Uterus (tissue), 4 donors: ENCODE data around the gene PITPNM2. TPM values are rescaled to one million over a fixed set of nuclear protein-coding genes. Genes with fewer than 3 reads are reported as not detected.
"Not testable (repeated sequence)": the region's sequence is repeated elsewhere in the genome, so short reads cannot be mapped to it uniquely, and the experiment has no call there.

ENCODE experiments used
- DNase-seq, 2 donors: peaks; one replicate each; pipeline ENCODE4 v3.0.0-alpha.2; 2019 to 2020
- H3K27ac ChIP-seq, 2 donors: fragments of 200-600 bp; sonication (generic); 1 replicate in 1 of 2; 2 replicates in 1 of 2; pipeline ENCODE4 v1.5.1; 2016 to 2018
- H3K27me3 ChIP-seq, 2 donors: fragments of 200-600 bp; sonication (generic); one replicate each; pipeline ENCODE4 v1.5.1; 2018 to 2019; ENCODE audit warnings: control low read depth in 1 of 2
- H3K36me3 ChIP-seq, 2 donors: fragments of 200-600 bp; sonication (generic); one replicate each; pipeline ENCODE4 v1.5.1; 2019; ENCODE audit warnings: control low read depth in 1 of 2
- H3K4me1 ChIP-seq, 2 donors: fragments of 200-600 bp; sonication (generic); one replicate each; pipeline ENCODE4 v1.5.1; 2018 to 2019; ENCODE audit warnings: control low read depth in 1 of 2
- H3K4me3 ChIP-seq, 2 donors: fragments of 200-600 bp; sonication (generic); 1 replicate in 1 of 2; 2 replicates in 1 of 2; pipeline ENCODE4 v1.5.1; 2018 to 2019; ENCODE audit warnings: mild to moderate bottlenecking in 1 of 2
- H3K9me3 ChIP-seq, 2 donors: fragments of 200-600 bp; sonication (generic); one replicate each; pipeline ENCODE4 v1.5.1; 2019; ENCODE audit warnings: control low read depth in 1 of 2
- POLR2A ChIP-seq, 2 donors: fragments of 450-650 bp; IDR thresholded peaks; one replicate each; pipeline ENCODE4 v1.6.1; 2016; ENCODE audit warnings: antibody characterized with exemption in 2 of 2, mild to moderate bottlenecking in 1 of 2, moderate library complexity in 1 of 2
- intact Hi-C: fragments of 100-400 bp; cut with DNase I; formaldehyde crosslinking; loops from one replicate; pipeline ENCODE4 v1.15.1; 2023; ENCODE audit warnings: low total_unique reads
- total RNA-seq, 4 donors: library from RNA; depleted of rRNA in 3 of 4; stranded (reverse); fragments of >200 nt in 3 of 4; gene quantifications; one replicate each; pipeline versions ENCODE4 v1.1.0 to v1.2.4, GENCODE V29; 2014 to 2023
- TF ChIP-seq, protein P1 (sequence below), 4 experiments: fragments of 200-600 bp in 2 of 4; fragments of 450-650 bp in 2 of 4; sonication (generic) in 2 of 4; IDR thresholded peaks; one replicate each; pipeline ENCODE4 v1.5.1; 2016 to 2019; ENCODE audit warnings: antibody characterized with exemption in 4 of 4, mild to moderate bottlenecking in 2 of 4, moderate library complexity in 1 of 4
- donor health status: DM: yes; HTN: yes; CAD: no.

The PITPNM2 gene
- total RNA-seq, 4 donors from 2014 or later = 0.59 to 35.1 (median 4.2) TPM

DNA sequence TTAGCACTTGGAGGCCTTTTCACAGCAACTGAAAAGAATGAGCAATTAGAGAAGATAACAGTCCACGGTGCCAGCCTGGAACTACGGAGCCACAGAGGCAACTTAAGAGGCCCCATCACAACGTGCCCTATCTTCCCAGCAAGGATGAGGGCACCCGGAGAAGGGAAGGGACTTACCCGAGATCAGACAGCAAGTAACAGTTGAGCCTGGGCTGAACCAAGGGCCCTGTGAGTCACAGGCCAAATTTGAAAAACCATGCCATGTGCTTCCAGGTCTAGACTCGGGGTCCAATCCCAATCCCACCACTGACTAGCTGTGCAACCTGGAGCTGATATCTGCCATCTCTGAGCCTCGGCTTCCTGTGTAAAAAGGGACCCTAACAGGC lies 42.2 kb downstream of the PITPNM2 start:
- intact Hi-C loops = no loop called here
- Histone ChIP-seq H3K27ac (no peak overlapping the region), H3K27me3 (no peaks in the 10 kb centered on the region), H3K36me3 (no peaks in the 10 kb centered on the region), H3K9me3 (no peaks in the 10 kb centered on the region), H3K4me3 (no peak overlapping the region), H3K4me1 (no peaks in the 10 kb centered on the region)
- DNase-seq = no peak
- TF ChIP-seq POLR2A (IDR thresholded peaks at IDR 0.05) = no peak
- TF ChIP-seq, protein P1, sequence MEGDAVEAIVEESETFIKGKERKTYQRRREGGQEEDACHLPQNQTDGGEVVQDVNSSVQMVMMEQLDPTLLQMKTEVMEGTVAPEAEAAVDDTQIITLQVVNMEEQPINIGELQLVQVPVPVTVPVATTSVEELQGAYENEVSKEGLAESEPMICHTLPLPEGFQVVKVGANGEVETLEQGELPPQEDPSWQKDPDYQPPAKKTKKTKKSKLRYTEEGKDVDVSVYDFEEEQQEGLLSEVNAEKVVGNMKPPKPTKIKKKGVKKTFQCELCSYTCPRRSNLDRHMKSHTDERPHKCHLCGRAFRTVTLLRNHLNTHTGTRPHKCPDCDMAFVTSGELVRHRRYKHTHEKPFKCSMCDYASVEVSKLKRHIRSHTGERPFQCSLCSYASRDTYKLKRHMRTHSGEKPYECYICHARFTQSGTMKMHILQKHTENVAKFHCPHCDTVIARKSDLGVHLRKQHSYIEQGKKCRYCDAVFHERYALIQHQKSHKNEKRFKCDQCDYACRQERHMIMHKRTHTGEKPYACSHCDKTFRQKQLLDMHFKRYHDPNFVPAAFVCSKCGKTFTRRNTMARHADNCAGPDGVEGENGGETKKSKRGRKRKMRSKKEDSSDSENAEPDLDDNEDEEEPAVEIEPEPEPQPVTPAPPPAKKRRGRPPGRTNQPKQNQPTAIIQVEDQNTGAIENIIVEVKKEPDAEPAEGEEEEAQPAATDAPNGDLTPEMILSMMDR (IDR thresholded peaks at IDR 0.05) = no peak

DNA sequence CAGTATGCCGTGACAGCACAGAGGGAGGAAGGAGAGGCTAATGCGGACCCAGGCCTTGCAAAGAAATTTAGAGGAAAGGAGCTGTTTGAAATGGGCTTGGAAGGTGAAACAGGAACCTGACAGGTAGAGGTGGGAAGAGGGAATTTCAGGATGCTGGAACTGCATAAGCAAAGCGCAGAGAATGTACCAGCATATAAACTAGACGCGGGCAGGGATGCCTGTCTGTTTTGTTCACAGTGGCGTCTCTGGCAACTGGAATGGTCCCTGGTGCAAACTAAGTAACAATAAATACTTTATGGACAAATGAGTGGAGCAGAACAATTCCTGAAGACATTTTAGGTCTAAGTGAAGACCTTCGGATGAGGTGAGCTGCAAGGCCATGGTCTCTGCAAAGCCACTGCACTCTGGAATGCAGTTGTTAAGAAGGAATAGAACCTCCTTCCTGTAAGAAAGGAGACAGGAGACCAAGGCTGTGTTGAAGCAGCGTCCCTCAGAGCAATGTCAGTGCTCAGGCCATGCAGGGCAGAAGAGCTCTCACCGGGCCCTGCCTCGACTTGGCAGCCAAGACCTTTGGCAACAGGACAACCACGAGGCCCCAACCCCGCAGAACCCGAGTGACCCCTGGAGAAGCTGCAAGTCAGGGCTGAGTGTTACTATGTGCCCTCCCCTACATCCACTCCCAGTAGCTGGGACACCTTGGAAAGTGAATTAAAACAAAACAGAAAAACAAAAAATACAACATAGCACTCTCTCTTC lies 42.8 kb downstream of the PITPNM2 start:
- no peak for DNase-seq
- Histone ChIP-seq H3K9me3 (no peaks in the 10 kb centered on the region), H3K4me1 (no peaks in the 10 kb centered on the region), H3K4me3 (no peak overlapping the region), H3K27me3 (no peaks in the 10 kb centered on the region), H3K27ac (no peak overlapping the region), H3K36me3 (no peaks in the 10 kb centered on the region)
- intact Hi-C loops = no loop called here
- TF ChIP-seq, protein P1 (IDR thresholded peaks at IDR 0.05) = no peak
- no peak for TF ChIP-seq POLR2A (IDR thresholded peaks at IDR 0.05)

DNA sequence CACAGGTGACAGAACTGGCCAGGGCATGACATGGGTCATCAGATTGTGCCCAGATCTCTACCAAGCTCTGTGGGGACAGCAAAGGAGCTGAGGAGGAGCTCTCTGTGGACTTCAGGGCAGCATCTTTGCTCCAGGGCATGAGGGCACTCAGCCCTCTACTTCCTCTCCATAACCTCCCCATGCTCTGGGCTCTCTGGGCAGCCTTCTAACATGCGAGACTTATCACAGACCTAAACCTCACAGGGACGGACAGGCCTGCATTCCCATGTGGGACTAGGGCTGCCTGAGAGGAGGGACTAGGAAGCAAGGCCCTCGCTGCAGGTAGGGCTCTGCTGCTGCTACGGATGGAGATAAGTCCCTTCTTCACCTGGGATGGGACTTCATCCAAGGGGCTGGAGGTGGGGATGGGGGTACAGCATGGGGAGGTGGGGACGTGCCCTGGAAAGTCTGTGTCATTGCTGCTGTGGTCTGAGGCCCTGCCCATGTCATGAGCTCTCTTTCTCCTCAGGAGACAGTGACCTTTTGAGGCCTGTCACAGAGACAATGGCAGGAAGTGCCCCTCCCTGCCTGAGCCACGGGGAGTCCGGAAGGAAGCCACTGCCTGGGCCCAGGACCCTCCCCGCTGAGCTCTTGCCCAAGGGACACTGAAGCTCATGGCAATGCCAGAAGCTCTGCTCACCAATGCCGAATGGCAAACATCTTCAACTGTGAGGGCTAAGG lies 44.1 kb downstream of the PITPNM2 start:
- no peak for DNase-seq
- no peak overlapping the region for H3K4me3 ChIP-seq
- no peaks in the 10 kb centered on the region for H3K9me3 ChIP-seq
- H3K36me3 ChIP-seq = no peaks in the 10 kb centered on the region
- intact Hi-C loops = no loop called here
- H3K4me1 ChIP-seq = no peaks in the 10 kb centered on the region
- H3K27me3 ChIP-seq = no peaks in the 10 kb centered on the region
- TF ChIP-seq, protein P1 (IDR thresholded peaks at IDR 0.05) = no peak
- TF ChIP-seq POLR2A (IDR thresholded peaks at IDR 0.05) = no peak
- peak overlapping the region in 1 of 2 donors; percentile 11 for H3K27ac ChIP-seq

DNA sequence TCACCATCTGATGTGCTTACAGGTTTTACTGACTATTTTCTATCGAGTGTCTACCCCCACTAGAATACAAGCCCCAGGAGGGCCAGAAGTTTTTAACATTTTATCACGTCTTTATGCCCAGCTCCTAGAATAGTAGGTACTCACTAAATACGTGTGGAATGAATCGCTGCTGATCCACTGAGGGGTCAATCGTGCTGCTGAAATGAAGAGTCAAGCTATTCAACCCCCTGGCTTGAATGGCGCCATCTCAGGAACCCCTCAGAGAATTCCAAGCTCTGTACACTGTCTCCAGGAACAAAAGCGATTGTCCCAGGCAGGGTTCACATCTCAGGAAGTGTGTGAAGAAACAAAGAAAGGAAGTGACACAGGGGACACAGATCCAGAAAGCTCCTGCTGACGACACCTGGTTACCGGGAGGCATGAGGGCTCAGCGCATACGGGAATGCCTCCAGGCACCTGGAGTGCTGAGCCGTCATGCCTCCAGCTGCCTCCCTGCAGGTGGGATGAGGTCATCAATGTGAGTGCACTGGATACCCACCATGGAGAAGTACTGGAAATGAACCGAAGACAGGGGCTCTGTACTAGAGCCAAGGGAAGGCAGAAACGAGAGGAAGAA lies 45.6 kb downstream of the PITPNM2 start:
- H3K9me3 ChIP-seq = no peaks in the 10 kb centered on the region
- intact Hi-C loops = no loop called here
- H3K27me3 ChIP-seq = no peaks in the 10 kb centered on the region
- DNase-seq = no peak
- TF ChIP-seq, protein P1 (IDR thresholded peaks at IDR 0.05) = no peak
- TF ChIP-seq POLR2A (IDR thresholded peaks at IDR 0.05) = no peak
- no peak overlapping the region for H3K27ac ChIP-seq
- no peaks in the 10 kb centered on the region for H3K36me3 ChIP-seq
- no peak overlapping the region for H3K4me3 ChIP-seq
- no peaks in the 10 kb centered on the region for H3K4me1 ChIP-seq

DNA sequence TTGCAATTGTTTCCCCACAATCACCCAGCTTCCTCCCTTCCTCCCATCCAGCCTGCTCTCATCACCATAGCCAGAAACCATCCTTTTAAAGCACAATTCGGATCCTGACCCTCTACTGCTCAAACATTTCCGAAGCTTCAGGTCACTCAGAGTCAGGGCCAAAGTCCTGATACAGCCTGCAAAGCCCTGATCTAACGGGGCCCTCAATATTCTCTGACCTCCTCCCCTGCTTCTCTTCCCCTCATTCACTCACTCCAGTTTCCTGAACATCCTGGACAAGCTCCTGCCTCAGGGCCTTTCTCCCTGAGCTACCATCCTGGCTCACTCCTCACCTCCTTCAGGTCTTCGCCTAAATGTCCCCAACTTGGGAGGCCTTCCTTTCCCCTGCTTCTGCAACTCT lies 46.1 kb downstream of the PITPNM2 start:
- Histone ChIP-seq H3K4me3 (no peak overlapping the region), H3K36me3 (no peaks in the 10 kb centered on the region), H3K4me1 (no peaks in the 10 kb centered on the region), H3K27ac (no peak overlapping the region), H3K27me3 (no peaks in the 10 kb centered on the region), H3K9me3 (no peaks in the 10 kb centered on the region)
- no peak for DNase-seq
- intact Hi-C loops = no loop called here
- TF ChIP-seq POLR2A (IDR thresholded peaks at IDR 0.05) = no peak

DNA sequence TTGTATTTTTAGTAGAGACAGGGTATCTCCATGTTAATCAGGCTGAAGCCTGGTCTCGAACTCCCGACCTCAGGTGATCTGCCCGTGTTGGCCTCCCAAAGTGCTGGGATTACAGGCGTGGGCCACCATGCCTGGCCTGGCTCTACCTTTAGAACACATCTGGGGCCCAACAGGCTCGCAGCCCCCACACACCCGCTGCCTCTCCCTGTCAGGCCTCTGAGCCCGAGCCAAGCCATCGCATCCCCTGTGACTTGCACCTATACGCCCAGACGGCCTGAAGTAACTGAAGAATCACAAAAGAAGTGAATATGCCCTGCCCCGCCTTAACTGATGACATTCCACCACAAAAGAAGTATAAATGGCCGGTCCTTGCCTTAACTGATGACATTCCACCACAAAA lies 46.8 kb downstream of the PITPNM2 start:
- H3K36me3 ChIP-seq, H3K27ac ChIP-seq, intact Hi-C loops, H3K9me3 ChIP-seq, H3K4me3 ChIP-seq, DNase-seq, H3K4me1 ChIP-seq, H3K27me3 ChIP-seq: not testable (repeated sequence)
